GM10248 (cell line): ENCODE data around the gene PPP2R5A.
A peak's percentile ranks its signal among the peaks of the same experiment; 100 is the strongest.

Experiments
- CTCF ChIA-PET: fragments of 300-600 bp; sonication (Branson Sonifier 250); formaldehyde crosslinking; extraction: SDS; loops from one replicate; lab custom pipeline; 2021; ENCODE audit warnings: antibody characterized with exemption; lab: Yijun Ruan, JAX
- POLR2A ChIA-PET: fragments of 350-650 bp; sonication (Branson Sonifier 250); formaldehyde crosslinking; extraction: SDS; loops from one replicate; lab custom pipeline; 2020; ENCODE audit warnings: antibody characterized with exemption; lab: Yijun Ruan, JAX
- DNase-seq: peaks from one replicate; pipeline ENCODE4 v3.0.0; 2012; ENCODE audit errors: extremely low spot score
- CTCF ChIP-seq: IDR thresholded peaks from 2 replicates; pipeline ENCODE4 v1.5.1; 2012; ENCODE audit warnings: mild to moderate bottlenecking, low read depth; ENCODE audit errors: extremely low read depth, missing control alignments, control extremely low read depth

Gene PPP2R5A

GRCh38 chr1:212271234-212271633 is 14.0 kb upstream of the PPP2R5A start:
- no peak for DNase-seq
- ChIA-PET CTCF (interaction anchor here (0.6 to 3.9 kb wide), 6 partner anchors 12 to 236 kb away, joined by 3 to 24 read pairs (median 5); partner anchors contain the start of genes DTL and INTS7), POLR2A (no interaction called here)
- TF ChIP-seq CTCF, result no peak

- DNase-seq, result no peak
- ChIA-PET POLR2A (no interaction called here), CTCF (interaction anchor here (1.2 to 3.9 kb wide), 2 partner anchors 12 to 201 kb away, joined by 3 to 24 read pairs; no protein-coding TSS in a partner anchor)
- TF ChIP-seq CTCF, result no peak
Measured at GRCh38 chr1:212271823-212272485, 13.3 kb upstream of the PPP2R5A start.

- no peak for DNase-seq
- POLR2A ChIA-PET, result no interaction called here
- CTCF ChIA-PET, result no interaction called here
- TF ChIP-seq CTCF, result no peak
Measured at GRCh38 chr1:212281590-212281989, 3.6 kb upstream of the PPP2R5A start.

- DNase-seq, result no peak
- ChIA-PET CTCF (interaction anchor here (1.4 kb wide), 1 partner anchor 245 kb away, joined by 3 read pairs; no protein-coding TSS in a partner anchor), POLR2A (no interaction called here)
Measured at GRCh38 chr1:212283741-212284140, 1.5 kb upstream of the PPP2R5A start.

GRCh38 chr1:212284332-212284743 is 872 bp upstream of the PPP2R5A start:
- ChIA-PET POLR2A (interaction anchor here (0.6 to 1.1 kb wide), 3 partner anchors 53 to 325 kb away, joined by 3 to 5 read pairs (median 3); no protein-coding TSS in a partner anchor), CTCF (interaction anchor here (0.6 to 1.4 kb wide), 7 partner anchors 25 to 586 kb away, joined by 3 to 7 read pairs (median 3); partner anchors contain the start of genes DTL and INTS7)
- TF ChIP-seq CTCF, result no peak
- no peak for DNase-seq

More at GRCh38 chr1:212283741-212284140, 1.5 kb upstream of the PPP2R5A start:
- TF ChIP-seq CTCF, result no peak

GRCh38 chr1:212285685-212286555 is 710 bp downstream of the PPP2R5A start:
- ChIA-PET CTCF (interaction anchor here (0.9 to 3.0 kb wide), 15 partner anchors 9 to 605 kb away, joined by 3 to 18 read pairs (median 3); partner anchors contain the start of genes DTL and INTS7), POLR2A (interaction anchor here (0.6 to 1.1 kb wide), 3 partner anchors 322 to 664 kb away, joined by 3 to 5 read pairs (median 5); partner anchors contain the start of gene ATF3)
- DNase-seq, result peak; percentile 58
- TF ChIP-seq CTCF, result no peak
